ENCODE measurements around the gene NECAB2.

DNA sequence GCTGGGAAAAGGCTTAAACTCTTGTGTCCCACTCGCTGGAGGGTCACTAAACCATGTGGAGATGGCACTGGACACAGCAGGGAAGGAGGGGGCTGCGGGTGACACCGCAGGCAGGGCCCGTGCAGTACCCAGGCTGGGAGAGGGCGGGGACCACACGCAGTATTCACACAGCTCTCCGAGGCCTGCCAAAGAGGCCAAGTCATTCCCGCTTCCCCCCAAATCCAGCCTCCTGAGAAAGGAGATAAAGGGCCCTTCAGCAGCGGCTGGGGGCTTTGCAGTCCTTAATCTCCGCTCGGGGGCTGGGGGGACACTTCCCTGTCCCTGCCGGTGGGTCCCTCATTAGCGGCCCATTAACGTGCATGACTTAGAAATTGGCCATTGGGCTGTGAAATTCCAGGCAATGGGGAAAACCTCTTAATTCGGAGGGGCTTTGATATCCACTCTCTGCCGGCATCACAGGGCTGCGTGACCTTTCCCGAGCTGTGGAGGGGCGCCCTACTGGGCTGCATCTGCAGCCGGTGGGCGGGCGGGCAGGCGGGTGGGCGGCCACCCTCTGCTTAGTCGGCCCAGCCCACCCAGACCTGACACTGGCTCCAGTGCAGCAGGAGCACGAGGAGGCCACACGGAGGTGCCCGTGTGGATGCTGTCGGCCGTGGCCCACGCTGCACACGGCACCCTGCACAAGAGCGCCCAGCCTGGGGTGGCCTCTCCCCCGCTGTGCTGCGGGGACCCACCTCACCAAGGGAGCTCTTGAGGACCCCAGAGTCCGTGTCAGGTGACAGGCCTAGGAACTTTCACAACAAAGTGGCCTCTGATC is 77.2 kb downstream of the NECAB2 start:
- no peak for TF ChIP-seq CTCF (IDR thresholded peaks at IDR 0.05; ENCODE audit: poor library complexity, severe bottlenecking)
- TF ChIP-seq EP300 (conservative IDR thresholded peaks at IDR 0.05; ENCODE audit: poor library complexity, severe bottlenecking) = no peak
- no peak for TF ChIP-seq REST (IDR thresholded peaks at IDR 0.05; ENCODE audit: borderline replicate concordance)
- TF ChIP-seq SMC3 (conservative IDR thresholded peaks at IDR 0.05; ENCODE audit: poor library complexity) = no peak
- TF ChIP-seq RAD21 (conservative IDR thresholded peaks at IDR 0.05) = no peak
- no peak for TF ChIP-seq POLR2AphosphoS5 (IDR thresholded peaks at IDR 0.05)
- TF ChIP-seq TAF1 (IDR thresholded peaks at IDR 0.05; ENCODE audit: low read depth) = no peak
- no peak for TF ChIP-seq EZH2 (IDR thresholded peaks at IDR 0.05; ENCODE audit: borderline replicate concordance, insufficient read depth, low read length, poor library complexity, severe bottlenecking)
- no peak for TF ChIP-seq MXI1 (conservative IDR thresholded peaks at IDR 0.05; ENCODE audit: poor library complexity, severe bottlenecking)

Data from neural cell (in vitro differentiated cells).